Measurements from ENCODE around the gene SAP30L. TPM values are rescaled to one million over a fixed set of nuclear protein-coding genes. Genes with fewer than 3 reads are reported as not detected.
A peak's percentile ranks its signal among the peaks of the same experiment; 100 is the strongest.

SAP30L gene
- polyA plus RNA-seq, 10 donors = 22.8 to 35.0 (median 27.0) TPM

- DNase-seq = no peak
Measured at GRCh38 chr5:154415114-154415513, 30.7 kb upstream of the SAP30L start.

DNA sequence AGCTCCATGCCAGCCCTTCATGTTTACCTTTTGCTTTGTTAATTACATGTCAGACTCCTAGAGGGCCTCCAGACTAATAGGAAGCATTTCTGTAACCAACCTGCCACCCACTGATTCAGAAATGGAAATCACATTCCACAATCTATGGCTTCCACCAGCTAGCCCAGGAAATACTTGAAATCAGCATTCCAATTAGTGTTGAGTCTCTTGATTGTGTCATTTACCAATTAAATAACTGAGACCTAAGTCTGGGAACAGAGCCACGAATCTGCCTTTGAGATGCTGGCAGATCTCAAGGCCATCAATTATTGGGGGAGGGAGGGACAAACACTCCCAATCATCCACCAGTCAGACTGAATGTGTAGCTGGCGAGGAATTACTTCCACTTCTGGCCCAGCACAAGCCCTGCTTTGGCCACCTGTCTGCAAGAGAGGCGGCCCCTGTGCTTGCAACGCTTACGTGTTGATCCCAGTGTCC lies 27.4 kb upstream of the SAP30L start:
- DNase-seq = peak in 1 of 3 donors; percentile 12

DNA sequence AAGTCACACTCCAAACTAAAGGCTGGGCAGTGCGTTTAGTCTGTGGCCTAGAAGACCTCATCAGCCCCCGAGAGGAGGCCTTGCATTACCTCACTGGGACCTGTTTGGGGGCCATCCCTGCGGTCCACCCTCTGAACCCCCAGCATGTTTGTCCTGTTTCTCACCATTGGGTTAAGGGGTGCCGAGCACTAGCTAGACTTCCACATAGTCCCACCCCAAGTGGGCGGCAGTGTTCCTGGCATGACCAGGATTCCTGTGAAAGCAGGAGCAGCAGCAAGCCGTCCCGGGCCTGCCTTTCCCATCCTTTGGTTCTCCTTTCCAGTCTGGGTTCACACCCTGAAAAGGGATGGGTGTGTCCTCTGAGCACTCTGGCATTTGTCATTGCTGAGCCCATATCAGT lies 26.6 kb upstream of the SAP30L start:
- no peak for DNase-seq

DNA sequence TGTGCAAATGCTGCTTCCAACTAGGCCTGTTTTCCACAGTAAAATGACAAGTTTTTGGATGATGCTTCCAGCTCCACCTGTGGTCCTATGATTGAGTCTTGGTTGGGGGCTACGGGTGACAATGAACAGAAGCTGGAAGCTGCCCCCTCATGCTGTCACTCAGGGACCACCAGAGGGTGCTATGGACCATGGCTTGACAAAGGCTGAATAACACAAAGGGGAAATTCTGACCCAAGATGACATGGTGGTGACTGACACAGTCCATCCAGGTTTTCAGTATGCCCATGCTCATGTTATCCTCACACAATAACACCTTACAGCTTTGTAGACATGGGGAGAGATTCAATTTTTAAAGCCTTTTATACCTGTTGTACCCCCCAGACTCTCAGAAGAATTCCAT lies 23.9 kb upstream of the SAP30L start:
- DNase-seq = no peak

DNA sequence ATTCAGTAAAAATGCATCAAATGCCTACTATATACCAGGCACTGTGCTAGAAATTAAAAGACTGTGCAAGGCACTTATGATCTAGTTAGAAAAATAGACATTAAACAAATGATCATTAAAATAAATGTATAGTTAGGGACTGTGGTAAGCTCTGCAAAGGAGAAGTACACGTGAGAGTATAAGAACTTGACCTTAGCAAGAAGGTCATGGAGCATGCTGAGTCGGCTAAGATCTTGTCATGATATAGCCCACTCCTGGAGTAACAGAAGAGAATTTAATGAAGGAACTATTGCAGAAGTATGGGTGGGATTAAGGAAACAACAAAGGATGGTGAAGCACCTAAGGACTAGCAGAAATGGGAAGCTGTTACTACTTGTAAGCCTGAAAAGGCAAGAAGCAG lies 23.5 kb upstream of the SAP30L start:
- no peak for DNase-seq

DNA sequence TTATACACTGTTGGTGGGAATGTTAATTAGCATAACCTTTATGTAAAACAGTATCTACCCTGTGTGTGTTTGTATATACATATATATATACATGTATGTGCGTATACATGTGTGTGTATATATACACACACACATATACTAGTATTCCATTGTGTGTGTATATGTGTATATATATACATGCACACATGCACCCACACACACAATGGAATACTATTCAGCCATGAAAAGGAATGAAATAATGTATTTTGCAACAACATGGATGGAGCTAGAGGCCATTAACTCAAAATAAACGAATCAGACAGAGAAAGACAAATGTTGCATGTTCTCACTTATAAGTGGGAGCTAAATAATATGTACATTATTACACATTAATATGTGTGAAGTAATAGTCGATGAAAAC lies 17.6 kb upstream of the SAP30L start:
- no peak for DNase-seq

DNA sequence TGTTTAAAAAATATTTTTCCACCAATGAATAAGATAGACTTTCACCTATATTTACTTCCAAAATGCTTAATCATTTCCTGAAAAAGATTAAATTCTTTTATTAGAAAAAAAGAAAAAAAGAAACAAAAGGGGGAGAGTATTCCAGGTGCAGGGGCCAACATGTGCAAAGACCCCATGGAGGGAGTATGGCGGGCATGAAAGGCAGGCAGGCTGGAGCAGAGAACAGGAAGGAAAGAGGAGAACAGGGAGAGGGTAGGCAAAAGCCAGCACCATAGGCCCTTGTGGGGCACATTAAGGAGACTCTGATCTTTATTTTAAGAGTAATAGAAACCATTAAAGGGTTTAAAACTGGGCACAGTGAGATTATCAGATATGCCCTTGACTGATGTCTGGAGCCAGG lies 16.5 kb upstream of the SAP30L start:
- DNase-seq = no peak

DNA sequence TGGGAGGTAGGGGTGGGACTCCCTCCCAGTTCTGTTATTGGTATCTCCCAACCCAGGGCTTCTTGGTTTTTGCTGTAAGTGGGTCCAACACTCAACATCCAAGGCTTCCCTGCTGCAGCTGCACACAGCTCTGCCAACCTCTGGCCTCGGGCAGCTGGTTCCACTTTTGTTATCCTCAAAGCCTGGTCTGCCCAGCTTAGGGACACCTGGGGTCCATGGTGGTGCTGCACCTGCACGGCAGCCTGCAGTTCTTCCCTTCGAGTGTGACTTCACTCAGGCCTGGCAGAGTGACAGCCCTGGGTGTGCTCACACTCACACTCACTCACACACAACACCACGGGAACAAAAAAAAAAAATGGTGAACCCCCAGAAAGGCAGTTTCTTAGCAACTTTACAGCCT lies 15.3 kb upstream of the SAP30L start:
- DNase-seq = no peak

DNA sequence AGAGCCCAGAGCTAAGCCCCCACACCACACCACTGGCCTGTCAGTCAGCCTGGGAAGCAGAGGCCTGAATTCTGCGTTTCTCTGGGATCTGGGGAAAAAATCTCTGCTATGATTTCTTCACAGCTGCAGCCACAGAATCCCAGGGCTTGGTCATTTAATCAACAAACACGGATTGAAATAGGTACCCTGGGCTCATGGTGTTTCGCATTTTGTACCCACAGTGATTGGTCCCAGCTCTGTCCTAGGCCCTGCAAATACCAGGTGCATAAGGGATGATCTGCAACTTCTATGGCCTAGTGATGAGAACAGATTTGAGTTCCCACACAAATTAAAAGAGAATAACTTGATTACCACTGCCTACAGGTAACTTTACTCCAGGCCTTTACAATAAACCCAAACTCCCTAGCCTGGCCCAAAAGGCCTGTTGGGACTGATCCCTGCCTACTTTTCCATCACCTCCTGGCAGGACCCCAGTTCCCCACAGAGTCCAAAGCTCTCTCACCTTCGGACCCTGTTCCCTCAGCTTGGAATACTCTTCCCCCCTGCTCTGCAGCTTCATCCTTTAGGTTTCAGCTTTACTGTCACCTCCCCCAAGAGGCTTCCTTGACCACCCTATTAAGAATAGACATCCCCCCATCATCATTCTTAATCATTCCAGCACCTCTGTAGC lies 14.7 kb upstream of the SAP30L start:
- DNase-seq = no peak

DNA sequence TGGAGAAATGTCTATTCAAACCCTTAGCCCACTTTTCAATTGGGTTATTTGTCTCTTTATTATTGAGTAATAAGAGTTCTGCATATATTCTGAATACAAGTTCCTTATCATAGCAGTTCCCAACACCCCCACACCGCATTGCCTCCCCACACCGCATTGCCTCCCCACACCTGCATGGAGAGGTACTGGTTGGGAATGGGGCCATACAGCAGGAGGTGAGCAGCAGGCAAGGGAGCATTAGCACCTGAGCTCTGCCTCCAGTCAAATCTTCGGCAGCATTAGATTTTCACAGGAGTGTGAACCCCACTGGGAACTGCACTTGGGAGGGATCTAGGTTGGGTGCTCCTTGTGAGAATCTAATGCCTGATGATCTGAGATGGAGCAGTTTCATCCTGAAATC lies 10.6 kb upstream of the SAP30L start:
- DNase-seq = no peak

- no peak for DNase-seq
Measured at GRCh38 chr5:154437281-154437965, 8.4 kb upstream of the SAP30L start.

- no peak for DNase-seq
Measured at GRCh38 chr5:154440540-154440939, 5.3 kb upstream of the SAP30L start.

- DNase-seq = no peak
Measured at GRCh38 chr5:154442801-154443200, 3.0 kb upstream of the SAP30L start.

DNA sequence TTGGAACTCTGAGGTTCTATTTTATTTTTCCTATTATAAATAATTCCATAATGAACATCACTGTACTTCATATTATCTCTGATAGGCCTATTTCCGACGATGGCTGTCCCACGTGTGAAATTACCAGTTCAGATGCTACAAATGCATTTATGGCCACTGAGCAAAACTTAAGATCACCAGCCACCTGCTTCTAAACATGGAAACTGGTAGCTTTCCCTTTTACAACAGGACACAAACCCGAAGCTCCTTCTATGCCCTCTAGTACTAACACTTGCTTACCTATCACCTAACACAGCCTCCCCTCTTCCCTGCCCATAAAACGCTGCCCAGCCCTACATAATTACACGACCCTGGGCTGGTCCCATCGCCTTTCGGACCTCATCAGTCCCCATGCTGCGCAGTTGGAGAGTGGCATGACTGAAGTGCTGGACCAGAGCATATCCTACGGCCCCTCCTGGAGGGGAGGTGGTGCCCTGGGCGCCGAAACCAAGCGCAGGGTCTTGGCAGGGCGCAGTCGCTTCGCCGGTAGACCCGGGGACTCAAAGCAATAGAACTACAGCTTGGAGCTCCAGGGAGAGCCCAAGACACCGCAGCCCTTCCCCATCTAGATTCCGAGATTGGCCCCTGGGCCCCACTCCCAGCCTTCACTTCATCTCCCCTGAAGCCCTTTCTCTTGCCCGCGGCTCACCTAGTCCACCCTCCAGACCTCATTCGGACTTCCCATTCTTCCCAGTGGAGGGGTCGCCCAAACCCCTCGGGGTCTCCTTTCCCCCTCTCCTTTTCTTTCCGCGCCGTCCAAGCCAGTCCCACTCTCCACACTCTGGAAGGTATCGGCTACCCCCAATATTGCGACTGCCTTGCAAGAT lies 1.0 kb upstream of the SAP30L start:
- peak in 1 of 3 donors; percentile 32 for DNase-seq

GRCh38 chr5:154446195-154447088 lies 645 bp downstream of the SAP30L start:
- peak; percentile 50 to 92 (median 75) for DNase-seq

GRCh38 chr5:154447089-154447725 lies 1.4 kb downstream of the SAP30L start:
- no peak for DNase-seq

GRCh38 chr5:154449786-154450185 lies 4.0 kb downstream of the SAP30L start:
- no peak for DNase-seq

GRCh38 chr5:154451957-154452356 lies 6.2 kb downstream of the SAP30L start:
- no peak for DNase-seq

- no peak for DNase-seq
Measured at GRCh38 chr5:154455585-154455984, 9.8 kb downstream of the SAP30L start.

DNA sequence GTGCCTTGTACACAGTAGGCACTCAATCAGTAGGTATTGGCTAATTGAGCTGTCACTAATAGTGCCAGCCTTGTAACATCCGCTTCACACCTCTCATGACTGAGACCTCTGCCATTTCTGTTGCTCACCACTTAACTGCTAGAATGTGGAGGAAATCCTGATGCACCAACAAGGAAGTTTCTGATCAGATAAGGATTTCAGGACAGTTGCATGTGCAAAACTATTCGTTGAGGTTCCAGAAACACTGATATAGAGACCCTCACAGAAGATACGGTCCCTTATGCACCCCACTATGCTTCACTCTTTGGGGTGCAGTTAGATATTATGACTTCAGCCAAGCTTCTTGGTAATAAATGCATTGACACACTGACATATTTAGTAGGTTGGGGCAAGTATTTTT lies 10.7 kb downstream of the SAP30L start:
- no peak for DNase-seq

DNA sequence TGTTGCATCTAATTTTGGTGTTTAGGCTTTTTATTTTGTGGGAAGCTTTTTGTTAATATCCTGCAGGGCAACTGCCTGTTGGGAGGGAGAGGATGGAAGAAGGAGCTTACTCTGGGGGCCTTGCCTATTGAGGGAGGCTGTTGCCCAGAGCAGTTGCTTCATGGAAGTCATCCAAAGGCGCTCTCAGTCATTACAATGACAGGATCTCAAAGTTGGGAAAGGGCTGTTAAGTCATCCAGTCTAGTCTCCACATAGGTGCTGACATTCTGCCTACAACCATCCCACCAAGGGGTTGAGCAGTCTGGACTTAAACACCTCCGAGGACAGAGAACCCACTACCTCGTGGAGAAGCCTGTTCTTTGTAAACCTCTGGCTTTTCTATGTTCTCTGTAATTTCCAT lies 13.2 kb downstream of the SAP30L start:
- DNase-seq = no peak

All from muscle of back (tissue), 11 donors.